MCF 10A (cell line): ENCODE data around the gene HABP2. TPM values are rescaled to one million over a fixed set of nuclear protein-coding genes. Genes with fewer than 3 reads are reported as not detected.

ENCODE experiments used
- Bru-seq: library from RNA; stranded (reverse); fragments of 400-500 nt; gene quantifications from one replicate; lab custom pipeline; 2021; lab: Mats Ljungman, UMichigan
- BruChase-seq, 2 experiments: library from RNA; stranded (reverse); fragments of 400-500 nt; gene quantifications; one replicate each; lab custom pipeline; 2021; lab: Mats Ljungman, UMichigan
- BruUV-seq: library from RNA; stranded (reverse); fragments of 400-500 nt; replicated peaks from 2 replicates; lab custom pipeline; 2021; lab: Mats Ljungman, UMichigan
- CTCF ChIA-PET: fragments of 300-600 bp; sonication (Branson Sonifier 250); formaldehyde crosslinking; extraction: SDS; loops from one replicate; lab custom pipeline; 2021; ENCODE audit warnings: antibody characterized with exemption, inconsistent platforms; lab: Yijun Ruan, JAX
- POLR2A ChIA-PET: fragments of 300-600, 350-650 bp; sonication (Branson Sonifier 250); formaldehyde crosslinking; extraction: SDS; loops from one replicate; lab custom pipeline; 2020; ENCODE audit warnings: antibody characterized with exemption, inconsistent platforms; lab: Yijun Ruan, JAX
- DNase-seq: peaks from one replicate; pipeline ENCODE4 v3.0.0-alpha.2; 2018; ENCODE audit not compliant: unreplicated experiment
- H3K27ac Mint-ChIP-seq: one replicate; pipeline ENCODE4 v1.8.0; 2022; ENCODE audit warnings: mild to moderate bottlenecking, low read depth, mixed read lengths; ENCODE audit not compliant: unreplicated experiment
- H3K27me3 Mint-ChIP-seq: one replicate; pipeline ENCODE4 v1.8.0; 2022; ENCODE audit warnings: mixed read lengths; ENCODE audit not compliant: insufficient read depth, unreplicated experiment
- H3K36me3 Mint-ChIP-seq: one replicate; pipeline ENCODE4 v1.8.0; 2022; ENCODE audit warnings: mild to moderate bottlenecking, moderate library complexity, mixed read lengths; ENCODE audit not compliant: insufficient read depth, unreplicated experiment
- H3K4me1 Mint-ChIP-seq: one replicate; pipeline ENCODE4 v1.8.0; 2022; ENCODE audit warnings: mixed read lengths; ENCODE audit not compliant: insufficient read depth, unreplicated experiment
- H3K4me3 Mint-ChIP-seq: one replicate; pipeline ENCODE4 v1.8.0; 2022; ENCODE audit warnings: mild to moderate bottlenecking, moderate library complexity, mixed read lengths; ENCODE audit not compliant: unreplicated experiment
- H3K9me3 Mint-ChIP-seq: one replicate; pipeline ENCODE4 v1.8.0; 2022; ENCODE audit warnings: mixed read lengths; ENCODE audit not compliant: unreplicated experiment
- CTCF ChIP-seq: fragments of 200-600 bp; IDR thresholded peaks from one replicate; pipeline ENCODE4 v1.8.0; 2022; ENCODE audit warnings: antibody characterized with exemption, mild to moderate bottlenecking; ENCODE audit not compliant: unreplicated experiment
- intact Hi-C: fragments of 100-400 bp; cut with micrococcal nuclease; formaldehyde crosslinking; loops from 2 replicates; pipeline ENCODE4 v1.14.1; 2022
- long read RNA-seq: library from polyadenylated mRNA; stranded (forward); transcript quantifications from one replicate; pipeline ENCODE4 v2.0.0, GENCODE V29; 2022
- total RNA-seq: library from RNA; stranded (reverse); gene quantifications from 2 replicates; pipeline ENCODE4 v1.2.3, GENCODE V29; 2022

The HABP2 gene
- total RNA-seq (not detected in 2 replicates), Bru-seq, nascent RNA (not detected), BruChase-seq, experiment 1, labeled RNA remaining after a 6-hour chase (not detected), BruChase-seq, experiment 2, labeled RNA remaining after a 2-hour chase (not detected)
- long read RNA-seq: 0 reads

DNA sequence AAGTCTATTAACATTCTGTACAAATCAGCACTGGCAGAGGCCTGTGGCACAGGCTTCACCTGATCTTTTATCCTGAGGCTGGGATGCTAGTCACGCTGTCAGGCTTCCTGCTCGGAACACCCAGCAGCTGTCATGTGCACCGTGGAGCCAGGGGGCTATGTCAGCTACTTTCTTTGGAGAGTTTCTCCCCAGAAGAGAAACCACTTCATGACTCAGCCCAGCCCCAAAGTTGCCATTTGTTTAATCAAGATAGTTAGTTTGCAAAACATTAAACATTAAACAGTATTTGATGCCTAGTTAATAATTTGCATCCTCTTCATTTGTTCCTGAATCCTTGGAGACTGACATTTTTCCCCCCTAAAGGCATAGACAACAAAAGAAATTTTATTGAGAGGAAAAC is at the start of gene HABP2:
TSS of gene HABP2 (plus strand) at position 353 of the 400 bp plus-strand sequence. CDS start 69 bp downstream, outside the sequence.
- POLR2A ChIA-PET: interaction anchor here (0.6 kb wide), 1 partner anchor 983 kb away, joined by 5 read pairs; no protein-coding TSS in a partner anchor
- no peaks in the 10 kb centered on the region for H3K9me3 Mint-ChIP-seq
- H3K4me3 Mint-ChIP-seq: no peak within 1 kb of the TSS
- peaks cover 30% of the 10 kb centered on the region for H3K27me3 Mint-ChIP-seq
- H3K27ac Mint-ChIP-seq: no peak within 1 kb of the TSS
- no TSS peak for BruUV-seq
- no peaks in the 10 kb centered on the region for H3K4me1 Mint-ChIP-seq
- no peak for DNase-seq
- intact Hi-C loops: no loop called here
- TF ChIP-seq CTCF: no peak
- CTCF ChIA-PET: interaction anchor here (3.7 kb wide), 1 partner anchor 11 kb away, joined by 17 read pairs; no protein-coding TSS in a partner anchor
- H3K36me3 Mint-ChIP-seq: no peaks in the 10 kb centered on the region

DNA sequence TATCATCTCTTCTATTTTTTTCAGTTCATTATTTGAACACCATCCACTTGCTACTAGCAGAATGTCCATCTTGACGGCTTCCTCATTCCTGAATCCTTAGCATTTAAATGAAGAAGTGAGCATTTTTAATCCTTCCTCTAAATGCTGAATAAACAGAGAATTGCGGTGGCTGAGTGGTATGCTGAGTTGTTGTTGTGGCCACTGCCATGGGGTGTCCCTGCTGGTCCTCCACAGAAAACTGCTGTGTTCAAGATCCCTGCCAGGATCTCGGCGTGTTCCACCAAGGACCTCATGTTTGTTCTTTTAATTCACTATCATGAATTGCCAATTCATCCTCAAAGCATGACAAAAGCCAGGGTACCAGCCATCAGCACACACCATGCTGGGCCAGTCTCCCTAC is 48.9 kb upstream of the HABP2 start:
- Mint-ChIP-seq H3K36me3 (no peaks in the 10 kb centered on the region), H3K4me3 (no peak overlapping the region), H3K27me3 (peaks cover 61% of the 10 kb centered on the region), H3K4me1 (no peaks in the 10 kb centered on the region), H3K27ac (no peak overlapping the region), H3K9me3 (no peaks in the 10 kb centered on the region)
- no peak for TF ChIP-seq CTCF
- ChIA-PET CTCF (interaction anchor here (1.3 kb wide), 1 partner anchor 17 kb away, joined by 4 read pairs; no protein-coding TSS in a partner anchor), POLR2A (no interaction called here)
- intact Hi-C loops: no loop called here
- DNase-seq: no peak
- BruUV-seq: no TSS peak

DNA sequence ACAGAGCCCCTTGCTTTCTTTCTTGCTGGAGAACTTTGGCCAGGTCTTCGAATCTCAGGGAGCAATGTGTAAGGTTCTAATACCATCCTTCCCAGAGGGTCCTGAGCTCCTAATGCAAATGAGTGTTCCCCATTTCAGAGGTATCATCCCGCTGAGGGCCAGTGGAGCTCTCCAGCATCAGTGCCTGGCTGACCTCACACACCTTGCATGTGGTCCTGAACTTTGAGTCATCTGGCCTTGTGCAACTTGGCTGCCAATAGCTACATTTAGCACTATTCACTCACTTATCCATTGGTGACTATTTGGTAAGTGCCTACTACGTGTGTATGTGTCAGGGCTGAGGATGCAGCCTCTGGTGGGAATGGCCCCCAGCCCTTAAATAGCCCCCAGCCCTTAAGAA is 48.4 kb upstream of the HABP2 start:
- CTCF ChIA-PET: interaction anchor here (1.3 kb wide), 1 partner anchor 16 kb away, joined by 4 read pairs; no protein-coding TSS in a partner anchor
- intact Hi-C loops: no loop called here
- Mint-ChIP-seq H3K27me3 (peaks cover 65% of the 10 kb centered on the region), H3K27ac (no peak overlapping the region), H3K4me3 (no peak overlapping the region), H3K4me1 (no peaks in the 10 kb centered on the region), H3K9me3 (no peaks in the 10 kb centered on the region), H3K36me3 (no peaks in the 10 kb centered on the region)
- peak; percentile 26 for DNase-seq
- BruUV-seq: no TSS peak
- TF ChIP-seq CTCF: no peak
- POLR2A ChIA-PET: no interaction called here

DNA sequence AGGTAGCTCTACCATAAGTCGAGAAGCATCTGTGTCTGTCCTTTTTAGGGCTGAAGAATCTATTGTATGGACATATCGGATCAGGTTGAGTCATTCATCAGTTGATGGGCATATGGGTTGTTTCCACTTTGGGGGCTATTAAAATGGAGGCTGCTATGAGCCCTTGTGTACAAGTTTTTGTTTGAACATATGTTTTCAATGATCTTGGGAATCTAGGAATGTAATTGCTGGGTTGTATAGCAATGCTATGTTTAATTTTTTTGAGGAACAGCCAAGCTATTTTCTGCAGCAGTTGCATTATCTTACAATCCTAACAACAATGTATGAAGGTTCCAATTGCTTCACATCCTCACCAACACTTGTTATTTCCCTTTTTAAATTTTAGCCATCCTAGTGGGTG is 46.4 kb upstream of the HABP2 start:
- ChIA-PET POLR2A (no interaction called here), CTCF (no interaction called here)
- no peak overlapping the region for H3K4me3 Mint-ChIP-seq
- H3K36me3 Mint-ChIP-seq: no peaks in the 10 kb centered on the region
- H3K27ac Mint-ChIP-seq: no peak overlapping the region
- intact Hi-C loops: no loop called here
- TF ChIP-seq CTCF: no peak
- peaks cover 2% of the 10 kb centered on the region for H3K9me3 Mint-ChIP-seq
- BruUV-seq: no TSS peak
- DNase-seq: no peak
- no peaks in the 10 kb centered on the region for H3K4me1 Mint-ChIP-seq
- peaks cover 74% of the 10 kb centered on the region for H3K27me3 Mint-ChIP-seq
